H1 (cell line): ENCODE data around the gene GRIK1. TPM values are rescaled to one million over a fixed set of nuclear protein-coding genes. Genes with fewer than 3 reads are reported as not detected.

Source experiments
- NRF1 ChIP-seq: IDR thresholded peaks from 2 replicates; pipeline ENCODE4 v1.6.1; 2011; ENCODE audit warnings: mild to moderate bottlenecking, low read depth, low read length, improper control_type of control experiment
- SIX5 ChIP-seq: IDR thresholded peaks from 2 replicates; pipeline ENCODE4 v1.6.1; 2011; ENCODE audit warnings: mild to moderate bottlenecking, low read depth, low read length
- polyA plus RNA-seq, 7 experiments: library from polyadenylated mRNA; depleted of rRNA in 3 of 7; stranded (reverse) in 5 of 7; unstranded in 2 of 7; fragments of >200 nt in 5 of 7; fragments of 200-250 nt in 2 of 7; gene quantifications; 1 replicate in 5 of 7; 2 replicates in 1 of 7; 4 replicates in 1 of 7; pipeline versions ENCODE4 v1.2.1 to v1.2.3, GENCODE V29; 2011 to 2013; ENCODE audit warnings: missing spikeins in 2 of 7, mixed read lengths in 2 of 7
- total RNA-seq: library from RNA; stranded (reverse); fragmentation: NEBNext Ultra II Directional; extraction: Animal tissue kit (Norgen Biotek cat#: 25700); gene quantifications from 2 replicates; pipeline ENCODE4 v1.2.1, GENCODE V29; 2021

GRIK1 gene
- total and polyA plus RNA-seq, 2 of the 8 experiments (the other 6 are each of a cell fraction or from before 2014, with no cell fraction given): 0.11 to 0.32 TPM

DNA sequence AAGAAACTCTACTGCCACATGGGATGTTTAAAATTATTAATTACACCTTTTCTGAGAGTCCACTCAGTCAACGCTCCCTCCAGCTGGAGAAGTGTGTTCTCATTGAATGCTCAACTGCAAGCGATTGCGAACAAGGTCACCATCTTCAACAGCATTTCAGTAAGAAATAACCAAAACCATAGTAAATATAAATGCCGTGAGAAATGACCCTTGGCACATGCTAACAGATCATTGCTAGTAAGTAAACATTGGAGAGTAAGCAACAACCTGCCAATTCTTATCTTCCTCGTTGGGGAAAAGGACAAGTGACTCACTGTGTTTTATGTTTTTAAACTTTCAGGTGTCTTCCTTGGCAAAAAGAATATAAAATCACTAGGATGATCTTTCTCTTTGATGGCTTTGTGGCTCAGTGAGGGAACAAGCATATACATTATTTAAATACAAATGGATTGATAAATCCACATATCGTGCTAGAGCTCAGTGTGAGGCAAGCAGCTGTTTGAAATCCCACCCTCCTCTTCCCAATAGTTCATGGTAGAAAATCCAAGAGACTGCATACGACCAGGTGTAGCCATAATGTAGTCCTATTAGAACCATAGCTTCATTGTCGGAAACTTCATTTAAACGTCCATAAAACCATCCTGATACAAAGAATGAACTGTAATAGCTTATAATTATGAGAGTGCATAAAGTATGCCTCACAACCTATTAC, 214.6 kb downstream of the GRIK1 start (continued):
- no peak for TF ChIP-seq NRF1
- no peak for TF ChIP-seq SIX5
